ENCODE measurements around the gene MXRA7. TPM values are rescaled to one million over a fixed set of nuclear protein-coding genes. Genes with fewer than 3 reads are reported as not detected.

MXRA7 gene
- total RNA-seq, 1 donor from 2014 or later = 105 TPM

DNA sequence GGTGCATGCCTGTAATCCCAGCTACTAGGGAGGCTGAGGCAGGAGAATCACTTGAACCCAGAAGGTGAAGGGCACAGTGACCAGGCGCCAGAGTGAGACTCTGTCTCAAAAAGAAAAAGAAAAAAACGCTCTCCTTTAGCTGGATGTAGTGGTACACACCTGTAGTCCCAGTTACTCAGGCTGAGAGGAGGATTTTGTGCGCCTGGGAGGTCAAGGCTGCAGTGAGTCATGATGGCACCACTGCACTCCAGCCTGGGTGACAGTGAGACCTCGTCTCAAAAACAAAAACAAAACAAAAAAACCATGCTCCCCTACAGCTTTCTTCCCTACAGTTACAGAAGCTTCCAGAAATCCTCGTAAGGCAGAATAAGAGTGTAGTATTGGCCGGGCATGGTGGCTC is 34.1 kb downstream of the MXRA7 start:
- intact Hi-C loops (cut with DNase I) = no loop called here
- H3K4me3 ChIP-seq = no peak overlapping the region
- no peak for ATAC-seq
- H3K36me3 ChIP-seq = peaks cover 33% of the 10 kb centered on the region
- H3K9me3 ChIP-seq = no peaks in the 10 kb centered on the region
- TF ChIP-seq CTCF (IDR thresholded peaks at IDR 0.05) = no peak
- H3K27ac ChIP-seq = no peak overlapping the region
- no peaks in the 10 kb centered on the region for H3K27me3 ChIP-seq (ENCODE audit: low read depth)
- H3K4me1 ChIP-seq = peaks cover 7% of the 10 kb centered on the region
- no peak for DNase-seq

DNA sequence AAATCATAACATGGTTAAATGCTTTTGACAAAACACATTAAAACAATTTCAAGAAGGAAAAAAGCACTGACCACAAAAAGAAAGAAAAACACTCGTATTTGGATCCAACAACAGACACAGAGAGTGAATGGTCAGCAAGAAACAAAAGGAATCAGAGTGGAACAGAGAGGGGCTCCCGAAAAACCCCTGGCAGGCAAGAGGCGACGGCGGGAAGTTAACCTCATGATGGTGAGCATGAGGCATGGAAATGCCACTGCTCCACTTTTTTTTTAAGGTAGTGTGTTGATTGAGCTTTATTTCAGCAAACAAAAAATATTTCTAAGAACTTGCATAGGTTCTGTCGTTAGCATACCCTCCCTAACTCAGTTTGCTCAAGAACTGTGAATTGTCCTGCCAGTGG is 35.1 kb downstream of the MXRA7 start:
- Histone ChIP-seq H3K9me3 (no peaks in the 10 kb centered on the region), H3K36me3 (peaks cover 29% of the 10 kb centered on the region), H3K27ac (no peak overlapping the region), H3K27me3 (ENCODE audit: low read depth) (no peaks in the 10 kb centered on the region), H3K4me3 (no peak overlapping the region), H3K4me1 (peaks cover 15% of the 10 kb centered on the region)
- intact Hi-C loops (cut with DNase I) = no loop called here
- ATAC-seq = no peak
- DNase-seq = no peak
- TF ChIP-seq CTCF (IDR thresholded peaks at IDR 0.05) = no peak

DNA sequence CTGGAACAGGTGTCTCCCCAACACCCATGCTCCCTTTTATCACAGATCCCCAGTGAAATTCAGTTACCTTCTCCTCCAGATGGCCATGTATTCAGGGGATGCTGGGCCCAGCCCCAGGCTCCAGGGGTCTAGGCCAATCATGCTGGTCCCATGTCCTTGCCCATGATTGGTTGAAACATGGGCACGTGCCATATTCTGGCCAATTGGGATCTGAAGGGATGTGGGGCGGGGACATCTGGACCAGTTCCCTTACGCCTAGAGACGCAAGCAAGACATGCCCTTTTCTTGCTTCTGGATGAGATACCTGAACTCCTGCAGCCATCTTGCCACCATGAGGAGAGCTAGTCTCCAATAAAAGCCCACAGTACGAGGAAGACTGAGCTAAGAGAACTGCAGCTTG is 36.2 kb downstream of the MXRA7 start:
- intact Hi-C loops (cut with DNase I) = no loop called here
- TF ChIP-seq CTCF (IDR thresholded peaks at IDR 0.05) = no peak
- H3K36me3 ChIP-seq = peaks cover 25% of the 10 kb centered on the region
- no peaks in the 10 kb centered on the region for H3K9me3 ChIP-seq
- H3K4me3 ChIP-seq = no peak overlapping the region
- ATAC-seq (no peak), DNase-seq (no peak)
- H3K27ac ChIP-seq = no peak overlapping the region
- no peaks in the 10 kb centered on the region for H3K27me3 ChIP-seq (ENCODE audit: low read depth)
- peaks cover 21% of the 10 kb centered on the region for H3K4me1 ChIP-seq

DNA sequence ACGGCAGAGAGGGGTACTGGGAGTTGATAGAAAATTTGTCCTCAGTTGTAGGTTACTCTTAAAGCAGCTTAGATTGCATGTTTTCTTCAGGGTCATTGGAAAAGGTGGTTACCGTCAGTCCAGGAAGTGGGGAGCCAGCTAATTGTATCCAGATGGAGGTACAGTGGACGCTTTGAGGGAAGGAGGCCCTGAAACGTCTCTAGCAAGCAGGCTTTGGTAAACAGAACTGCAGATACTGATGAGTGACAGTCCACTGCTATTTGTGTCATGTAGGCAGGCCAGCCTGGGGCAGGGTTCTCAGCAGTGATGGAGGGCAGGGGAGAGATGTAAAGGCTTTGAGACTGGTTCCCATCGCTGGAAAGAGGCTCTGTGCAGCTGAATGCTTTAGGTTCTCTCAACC is 37.0 kb downstream of the MXRA7 start:
- TF ChIP-seq CTCF (IDR thresholded peaks at IDR 0.05) = no peak
- peaks cover 20% of the 10 kb centered on the region for H3K36me3 ChIP-seq
- intact Hi-C loops (cut with DNase I) = no loop called here
- H3K4me1 ChIP-seq = peaks cover 23% of the 10 kb centered on the region
- H3K27me3 ChIP-seq (ENCODE audit: low read depth) = no peaks in the 10 kb centered on the region
- no peak for ATAC-seq
- H3K9me3 ChIP-seq = no peaks in the 10 kb centered on the region
- no peak overlapping the region for H3K4me3 ChIP-seq
- DNase-seq = no peak
- no peak overlapping the region for H3K27ac ChIP-seq

DNA sequence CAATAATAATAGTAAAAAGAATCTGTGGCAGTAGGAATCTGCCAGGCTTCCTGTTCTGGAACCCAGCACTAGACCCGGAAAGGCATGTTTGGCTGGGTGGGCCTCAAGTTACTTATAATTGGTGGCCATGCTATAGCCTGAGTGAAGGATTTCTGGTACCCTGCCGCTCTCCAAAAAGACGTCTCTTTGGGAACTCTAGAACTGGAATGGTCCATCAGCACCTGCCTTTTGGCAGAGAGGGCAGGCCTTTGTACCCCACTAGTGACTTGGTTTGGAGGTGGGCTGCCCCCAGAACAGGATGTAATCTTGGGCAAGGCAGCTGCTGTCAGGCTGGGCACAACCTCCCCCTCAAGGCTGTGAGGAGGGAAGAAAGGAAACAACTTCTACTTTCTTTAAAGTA is 37.9 kb downstream of the MXRA7 start:
- no peak overlapping the region for H3K27ac ChIP-seq
- no peak overlapping the region for H3K4me3 ChIP-seq
- no peaks in the 10 kb centered on the region for H3K27me3 ChIP-seq (ENCODE audit: low read depth)
- intact Hi-C loops (cut with DNase I) = no loop called here
- peaks cover 19% of the 10 kb centered on the region for H3K36me3 ChIP-seq
- TF ChIP-seq CTCF (IDR thresholded peaks at IDR 0.05) = no peak
- ATAC-seq (no peak), DNase-seq (no peak)
- H3K4me1 ChIP-seq = peaks cover 27% of the 10 kb centered on the region
- no peaks in the 10 kb centered on the region for H3K9me3 ChIP-seq

All from lower lobe of right lung (tissue), 2 donors.